K562 (cell line): ENCODE data around the gene TBX10. TPM values are rescaled to one million over a fixed set of nuclear protein-coding genes. Genes with fewer than 3 reads are reported as not detected.

ENCODE experiments used
- ATF1 ChIP-seq, 2 experiments: fragments of 450-650 bp in 1 of 2; IDR thresholded peaks; 2 replicates each; pipeline ENCODE4 v1.6.1; 2016; ENCODE audit warnings: missing compliant biosample characterization in 1 of 2, missing genetic modification characterization in 1 of 2
- CBX2 ChIP-seq: fragments of 200-600 bp; sonication (generic); IDR thresholded peaks from one replicate; pipeline ENCODE4 v1.6.1; 2012; ENCODE audit warnings: mild to moderate bottlenecking, low read length, inconsistent platforms; ENCODE audit not compliant: insufficient read depth, poor library complexity, severe bottlenecking
- ELF2 ChIP-seq: fragments of 250-450 bp; sonication (Bioruptor Pico); IDR thresholded peaks from 2 replicates; pipeline ENCODE4 v1.5.0; 2021; ENCODE audit warnings: mild to moderate bottlenecking
- KDM2B ChIP-seq: fragments of 250-450 bp; sonication (Bioruptor Pico); IDR thresholded peaks from 2 replicates; pipeline ENCODE4 v1.8.0; 2021; ENCODE audit warnings: mild to moderate bottlenecking, moderate library complexity
- KLF16 ChIP-seq: IDR thresholded peaks from 2 replicates; pipeline ENCODE4 v1.6.1; 2016; ENCODE audit warnings: antibody characterized with exemption
- LARP7 ChIP-seq: fragments of 450-650 bp; IDR thresholded peaks from 2 replicates; pipeline ENCODE4 v1.6.1; 2016
- NR1H2 ChIP-seq: sonication (generic); formaldehyde crosslinking; IDR thresholded peaks from 2 replicates; pipeline ENCODE4 v1.4.0; 2020; ENCODE audit warnings: mild to moderate bottlenecking, missing genetic modification reagents
- RB1 ChIP-seq: fragments of 450-650 bp; IDR thresholded peaks from 2 replicates; pipeline ENCODE4 v1.6.1; 2017; ENCODE audit warnings: low read depth, mild to moderate bottlenecking
- RBFOX2 ChIP-seq: fragments of 200-400 bp; formaldehyde crosslinking; IDR thresholded peaks from 2 replicates; pipeline ENCODE4 v1.6.1; 2017; ENCODE audit warnings: low read depth, mild to moderate bottlenecking, low read length, moderate library complexity
- RBM14 ChIP-seq: fragments of 200-400 bp; formaldehyde crosslinking; IDR thresholded peaks from 2 replicates; pipeline ENCODE4 v1.6.1; 2018; ENCODE audit warnings: low read depth, mild to moderate bottlenecking, low read length, moderate library complexity, borderline replicate concordance; ENCODE audit not compliant: insufficient read depth
- RFX7 ChIP-seq: fragments of 250-450 bp; sonication (Bioruptor Pico); IDR thresholded peaks from 2 replicates; pipeline ENCODE4 v1.5.1; 2021; ENCODE audit warnings: mild to moderate bottlenecking
- SAFB ChIP-seq: fragments of 200-400 bp; formaldehyde crosslinking; IDR thresholded peaks from 2 replicates; pipeline ENCODE4 v1.6.1; 2017; ENCODE audit warnings: low read depth, low read length, borderline replicate concordance
- SMARCA5 ChIP-seq: fragments of 450-650 bp; IDR thresholded peaks from 2 replicates; pipeline ENCODE4 v1.6.1; 2016
- ZNF280B ChIP-seq: fragments of 250-450 bp; sonication (Bioruptor Pico); IDR thresholded peaks from 2 replicates; pipeline ENCODE4 v1.5.1; 2021; ENCODE audit warnings: mild to moderate bottlenecking
- polyA plus RNA-seq, 8 experiments: library from polyadenylated mRNA; depleted of rRNA in 4 of 8; stranded (reverse) in 5 of 8; unstranded in 3 of 8; fragments of >200 nt; fragmentation: Nextera tagmentation in 2 of 8; fragmentation: Illumina TruSeq in 1 of 8; extraction: Ambion mirVana in 2 of 8; extraction: Trizol in 1 of 8; gene quantifications; 2 replicates each; pipeline versions ENCODE4 v1.2.1 to v1.2.3, GENCODE V29; 2011 to 2014; ENCODE audit warnings: inconsistent platforms in 1 of 8, missing spikeins in 1 of 8
- total RNA-seq, 7 experiments: library from RNA; depleted of rRNA in 6 of 7; stranded (reverse); fragments of >200 nt in 6 of 7; fragmentation: Illumina TruSeq in 2 of 7; extraction: Trizol in 2 of 7; gene quantifications; 2 replicates each; pipeline versions ENCODE4 v1.2.1 to v1.2.3, GENCODE V29; 2011 to 2021; ENCODE audit warnings: low replicate concordance in 1 of 7
- TF ChIP-seq, protein P1 (sequence below), 2 experiments: fragments of 450-650 bp; formaldehyde crosslinking in 1 of 2; IDR thresholded peaks; 2 replicates each; pipeline versions ENCODE4 v1.4.0 to v1.6.1; 2014 to 2020; ENCODE audit warnings: mild to moderate bottlenecking in 2 of 2, borderline replicate concordance in 1 of 2, low read depth in 1 of 2
- TF ChIP-seq, protein P2 (sequence below): fragments of 250-450 bp; sonication (Bioruptor Pico); IDR thresholded peaks from 2 replicates; pipeline ENCODE4 v1.8.0; 2021; ENCODE audit warnings: moderate library complexity, mild to moderate bottlenecking, inconsistent platforms
- TF ChIP-seq, protein P3 (sequence below): sonication (generic); formaldehyde crosslinking; IDR thresholded peaks from 2 replicates; pipeline ENCODE4 v1.8.0; 2022; ENCODE audit warnings: missing genetic modification reagents, mild to moderate bottlenecking, borderline replicate concordance

TBX10 gene
- total and polyA plus RNA-seq, 9 of the 15 experiments (the other 6 are each of a cell fraction or from before 2014, with no cell fraction given), result not detected

GRCh38 chr11:67629386-67630227, 10.0 kb downstream of the TBX10 start, which contains the start of gene NUDT8 (continued):
- TF ChIP-seq, protein P1, sequence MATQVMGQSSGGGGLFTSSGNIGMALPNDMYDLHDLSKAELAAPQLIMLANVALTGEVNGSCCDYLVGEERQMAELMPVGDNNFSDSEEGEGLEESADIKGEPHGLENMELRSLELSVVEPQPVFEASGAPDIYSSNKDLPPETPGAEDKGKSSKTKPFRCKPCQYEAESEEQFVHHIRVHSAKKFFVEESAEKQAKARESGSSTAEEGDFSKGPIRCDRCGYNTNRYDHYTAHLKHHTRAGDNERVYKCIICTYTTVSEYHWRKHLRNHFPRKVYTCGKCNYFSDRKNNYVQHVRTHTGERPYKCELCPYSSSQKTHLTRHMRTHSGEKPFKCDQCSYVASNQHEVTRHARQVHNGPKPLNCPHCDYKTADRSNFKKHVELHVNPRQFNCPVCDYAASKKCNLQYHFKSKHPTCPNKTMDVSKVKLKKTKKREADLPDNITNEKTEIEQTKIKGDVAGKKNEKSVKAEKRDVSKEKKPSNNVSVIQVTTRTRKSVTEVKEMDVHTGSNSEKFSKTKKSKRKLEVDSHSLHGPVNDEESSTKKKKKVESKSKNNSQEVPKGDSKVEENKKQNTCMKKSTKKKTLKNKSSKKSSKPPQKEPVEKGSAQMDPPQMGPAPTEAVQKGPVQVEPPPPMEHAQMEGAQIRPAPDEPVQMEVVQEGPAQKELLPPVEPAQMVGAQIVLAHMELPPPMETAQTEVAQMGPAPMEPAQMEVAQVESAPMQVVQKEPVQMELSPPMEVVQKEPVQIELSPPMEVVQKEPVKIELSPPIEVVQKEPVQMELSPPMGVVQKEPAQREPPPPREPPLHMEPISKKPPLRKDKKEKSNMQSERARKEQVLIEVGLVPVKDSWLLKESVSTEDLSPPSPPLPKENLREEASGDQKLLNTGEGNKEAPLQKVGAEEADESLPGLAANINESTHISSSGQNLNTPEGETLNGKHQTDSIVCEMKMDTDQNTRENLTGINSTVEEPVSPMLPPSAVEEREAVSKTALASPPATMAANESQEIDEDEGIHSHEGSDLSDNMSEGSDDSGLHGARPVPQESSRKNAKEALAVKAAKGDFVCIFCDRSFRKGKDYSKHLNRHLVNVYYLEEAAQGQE (IDR thresholded peaks at IDR 0.05; ENCODE audit: borderline replicate concordance), result peak; percentile 58
- TF ChIP-seq, protein P1 (CRISPR knock-in tag; IDR thresholded peaks at IDR 0.05; ENCODE audit: low read depth), result peak; percentile 41; the same call in 1 of the 2 replicates
- TF ChIP-seq, protein P2, sequence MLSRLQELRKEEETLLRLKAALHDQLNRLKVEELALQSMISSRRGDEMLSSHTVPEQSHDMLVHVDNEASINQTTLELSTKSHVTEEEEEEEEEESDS (CRISPR knock-in tag), result no peak
- TF ChIP-seq RB1, result peak; percentile 90
- 0 out of 2 replicates have a peak, but pooled peaks have one; percentile 53 for TF ChIP-seq RFX7 (CRISPR knock-in tag)
- peak; percentile 88 for TF ChIP-seq RBFOX2
- no peak for TF ChIP-seq ATF1 (CRISPR knock-in tag; IDR thresholded peaks at IDR 0.05)
- TF ChIP-seq ATF1 (tag; IDR thresholded peaks at IDR 0.05), result peak; percentile 82
- TF ChIP-seq ZNF280B (CRISPR knock-in tag), result no peak
- peak; percentile 71; the same call in 1 of the 2 replicates for TF ChIP-seq ELF2
- TF ChIP-seq, protein P3, sequence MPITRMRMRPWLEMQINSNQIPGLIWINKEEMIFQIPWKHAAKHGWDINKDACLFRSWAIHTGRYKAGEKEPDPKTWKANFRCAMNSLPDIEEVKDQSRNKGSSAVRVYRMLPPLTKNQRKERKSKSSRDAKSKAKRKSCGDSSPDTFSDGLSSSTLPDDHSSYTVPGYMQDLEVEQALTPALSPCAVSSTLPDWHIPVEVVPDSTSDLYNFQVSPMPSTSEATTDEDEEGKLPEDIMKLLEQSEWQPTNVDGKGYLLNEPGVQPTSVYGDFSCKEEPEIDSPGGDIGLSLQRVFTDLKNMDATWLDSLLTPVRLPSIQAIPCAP (CRISPR knock-in tag), result peak; percentile 93; the same call in 1 of the 2 replicates
- 0 out of 2 replicates have a peak, but pooled peaks have one; percentile 27 for TF ChIP-seq KLF16
- TF ChIP-seq SAFB, result peak; percentile 83
- peak; percentile 63; the same call in 1 of the 2 replicates for TF ChIP-seq SMARCA5
- no peak for TF ChIP-seq CBX2
- peak; percentile 89 for TF ChIP-seq NR1H2 (CRISPR knock-in tag)
- TF ChIP-seq RBM14, result no peak
- TF ChIP-seq LARP7, result no peak
- TF ChIP-seq KDM2B, result peak; percentile 96
